Measurements from ENCODE around the gene RASSF10. TPM values are rescaled to one million over a fixed set of nuclear protein-coding genes. Genes with fewer than 3 reads are reported as not detected.

RASSF10 gene
- not detected in 2 replicates for total RNA-seq (2022)
- not detected for Bru-seq, nascent RNA
- BruChase-seq, experiment 1, labeled RNA remaining after a 6-hour chase, result percentile 29 among the genes with signal in this experiment
- percentile 22 among the genes with signal in this experiment for BruChase-seq, experiment 2, labeled RNA remaining after a 2-hour chase
- long read RNA-seq, result 0 reads

DNA sequence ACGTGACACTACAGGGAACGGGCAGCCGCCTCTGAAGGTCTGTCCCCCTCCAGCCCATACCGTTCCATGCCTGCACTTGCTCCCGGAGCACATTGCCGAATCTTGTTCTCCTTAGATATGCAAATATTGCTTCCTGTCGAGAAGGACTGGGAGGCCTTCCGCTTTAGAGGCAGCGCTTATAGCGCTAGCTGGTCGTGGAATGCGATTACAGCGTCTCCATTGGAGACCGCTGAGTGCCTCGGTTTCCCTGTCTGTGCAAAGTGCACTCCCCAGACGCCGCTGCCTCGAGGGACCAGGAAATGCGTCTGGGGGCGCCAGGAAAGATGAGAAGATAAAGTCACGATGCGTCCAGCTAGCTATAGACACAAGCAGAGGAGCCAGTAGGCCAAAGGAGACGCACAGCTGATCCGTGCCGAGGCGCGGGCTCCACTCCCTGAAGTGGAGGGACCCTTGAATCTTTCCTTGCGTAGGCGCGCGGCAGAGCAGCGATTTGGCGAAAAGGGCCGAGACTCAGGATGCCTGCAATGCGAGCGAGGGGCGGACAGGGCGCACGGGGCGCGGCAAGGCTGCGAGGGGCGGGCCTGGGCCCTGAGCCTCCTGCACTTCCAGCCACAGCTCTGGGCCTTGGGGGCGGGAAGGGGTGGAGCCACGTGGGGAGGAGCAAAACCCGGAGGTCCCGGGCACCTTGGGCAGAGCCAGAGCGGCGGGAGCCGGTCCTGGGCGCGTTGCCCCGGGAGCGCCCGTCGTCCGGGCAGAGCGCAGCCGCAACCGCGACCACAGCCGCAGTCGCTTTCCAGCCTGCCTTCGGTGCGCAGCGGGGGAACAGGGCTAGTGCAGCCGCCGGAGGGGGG, at the start of gene RASSF10:
TSS of gene RASSF10 (plus strand) at position 692 of the 851 bp plus-strand sequence. CDS start 261 bp downstream, outside the sequence.
- Mint-ChIP-seq H3K27me3 (ENCODE audit: insufficient read depth, unreplicated experiment) (peaks cover 21% of the 10 kb centered on the region), H3K4me1 (ENCODE audit: insufficient read depth, unreplicated experiment) (no peaks in the 10 kb centered on the region), H3K9me3 (ENCODE audit: unreplicated experiment) (no peaks in the 10 kb centered on the region), H3K27ac (ENCODE audit: low read depth, unreplicated experiment) (no peak within 1 kb of the TSS), H3K36me3 (ENCODE audit: insufficient read depth, unreplicated experiment) (no peaks in the 10 kb centered on the region), H3K4me3 (ENCODE audit: unreplicated experiment) (peak within 1 kb of the TSS; percentile 25)
- intact Hi-C loops (cut with micrococcal nuclease), result no loop called here
- POLR2A ChIA-PET, result no interaction called here
- no peak for TF ChIP-seq CTCF (IDR thresholded peaks at IDR 0.05; ENCODE audit: unreplicated experiment)
- no peak for DNase-seq (ENCODE audit: unreplicated experiment)
- CTCF ChIA-PET, result no interaction called here
- no TSS peak for BruUV-seq (replicated peaks)

GRCh38 chr11:12961615-12962014, 47.5 kb upstream of the RASSF10 start:
- POLR2A ChIA-PET, result interaction anchor here (0.7 kb wide), 1 partner anchor 630 kb away, joined by 5 read pairs; no protein-coding TSS in a partner anchor
- DNase-seq (ENCODE audit: unreplicated experiment), result no peak
- H3K27me3 Mint-ChIP-seq (ENCODE audit: insufficient read depth, unreplicated experiment), result no peaks in the 10 kb centered on the region
- H3K36me3 Mint-ChIP-seq (ENCODE audit: insufficient read depth, unreplicated experiment), result no peaks in the 10 kb centered on the region
- no peak overlapping the region for H3K4me3 Mint-ChIP-seq (ENCODE audit: unreplicated experiment)
- no peak for TF ChIP-seq CTCF (IDR thresholded peaks at IDR 0.05; ENCODE audit: unreplicated experiment)
- intact Hi-C loops (cut with micrococcal nuclease), result loop anchor here (5.0 kb wide), 2 partner anchors 381 to 674 kb away; no protein-coding TSS in a partner anchor
- CTCF ChIA-PET, result interaction anchor here (0.6 to 11.5 kb wide), 12 partner anchors 11 to 712 kb away, joined by 3 to 196 read pairs (median 4); no protein-coding TSS in a partner anchor
- no peaks in the 10 kb centered on the region for H3K9me3 Mint-ChIP-seq (ENCODE audit: unreplicated experiment)
- peaks cover 5% of the 10 kb centered on the region for H3K4me1 Mint-ChIP-seq (ENCODE audit: insufficient read depth, unreplicated experiment)
- BruUV-seq (replicated peaks), result no TSS peak
- peak overlapping the region; percentile 20 for H3K27ac Mint-ChIP-seq (ENCODE audit: low read depth, unreplicated experiment)

GRCh38 chr11:12962306-12962705, 46.8 kb upstream of the RASSF10 start:
- no TSS peak for BruUV-seq (replicated peaks)
- POLR2A ChIA-PET, result no interaction called here
- intact Hi-C loops (cut with micrococcal nuclease), result loop anchor here (5.0 kb wide), 2 partner anchors 380 to 675 kb away; no protein-coding TSS in a partner anchor

More at GRCh38 chr11:12962306-12962705, 46.8 kb upstream of the RASSF10 start:
- Mint-ChIP-seq H3K36me3 (ENCODE audit: insufficient read depth, unreplicated experiment) (no peaks in the 10 kb centered on the region), H3K27me3 (ENCODE audit: insufficient read depth, unreplicated experiment) (no peaks in the 10 kb centered on the region), H3K4me3 (ENCODE audit: unreplicated experiment) (no peak overlapping the region), H3K9me3 (ENCODE audit: unreplicated experiment) (no peaks in the 10 kb centered on the region), H3K4me1 (ENCODE audit: insufficient read depth, unreplicated experiment) (peaks cover 5% of the 10 kb centered on the region), H3K27ac (ENCODE audit: low read depth, unreplicated experiment) (peak overlapping the region; percentile 20)
- DNase-seq (ENCODE audit: unreplicated experiment), result no peak
- CTCF ChIA-PET, result interaction anchor here (0.6 to 11.5 kb wide), 15 partner anchors 10 to 1142 kb away, joined by 3 to 196 read pairs (median 6); no protein-coding TSS in a partner anchor
- TF ChIP-seq CTCF (IDR thresholded peaks at IDR 0.05; ENCODE audit: unreplicated experiment), result no peak

Measured in MCF 10A (cell line).